LNCaP clone FGC (cell line): ENCODE measurements around the gene PDZRN3.

Experiments used
- DNase-seq: peaks from one replicate; pipeline ENCODE4 v3.0.0-alpha.2; 2011; ENCODE audit warnings: low read depth
- H3K4me3 ChIP-seq: 2 replicates; pipeline ENCODE4 v1.5.1; 2011; ENCODE audit warnings: mild to moderate bottlenecking, low read depth, low read length, control low read depth
- CTCF ChIP-seq: IDR thresholded peaks from 2 replicates; pipeline ENCODE4 v1.5.1; 2012; ENCODE audit warnings: mild to moderate bottlenecking; ENCODE audit not compliant: control insufficient read depth, insufficient read depth; ENCODE audit errors: extremely low read depth

The PDZRN3 gene

DNA sequence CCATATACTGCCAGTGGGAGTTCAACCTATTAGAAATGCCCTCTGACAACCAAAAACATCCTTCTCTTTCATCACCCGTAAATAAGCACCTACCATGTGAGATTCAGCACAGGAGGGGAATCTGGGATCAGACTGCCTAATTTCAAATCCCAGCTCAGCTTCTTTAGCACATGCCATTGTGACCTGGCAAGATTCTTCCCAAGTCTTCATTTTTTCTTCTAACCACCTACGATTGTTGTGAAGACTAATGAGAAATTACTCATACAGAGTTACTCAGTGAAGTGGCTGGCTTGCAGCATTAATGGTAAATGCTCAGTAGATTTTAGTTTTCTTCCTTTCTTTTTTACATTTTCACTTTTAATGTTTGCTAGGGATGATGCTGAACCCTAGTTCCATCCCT lies 176.7 kb downstream of the PDZRN3 start:
- no peak for TF ChIP-seq CTCF
- DNase-seq = no peak
- no peak overlapping the region for H3K4me3 ChIP-seq

DNA sequence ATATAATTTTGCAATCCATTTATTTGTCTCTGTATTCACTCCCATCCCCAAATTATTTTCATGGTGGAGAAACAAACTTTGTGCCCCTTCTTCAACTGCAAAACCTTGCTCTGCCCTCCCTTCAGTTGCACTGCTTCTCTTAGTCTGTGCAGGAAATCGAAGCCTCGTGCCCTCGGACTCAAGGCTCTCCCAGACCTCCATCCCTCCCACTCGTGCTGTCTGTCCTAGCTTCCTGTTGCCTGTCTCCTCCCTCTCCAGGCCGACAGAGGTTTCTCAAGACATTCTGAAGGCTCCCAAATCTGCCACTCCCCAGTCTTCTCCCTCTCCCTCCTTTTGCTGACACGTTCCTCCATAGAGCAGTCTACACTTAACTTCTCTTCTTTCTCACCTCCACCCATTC lies 177.6 kb downstream of the PDZRN3 start:
- DNase-seq = no peak
- H3K4me3 ChIP-seq = no peak overlapping the region
- no peak for TF ChIP-seq CTCF

DNA sequence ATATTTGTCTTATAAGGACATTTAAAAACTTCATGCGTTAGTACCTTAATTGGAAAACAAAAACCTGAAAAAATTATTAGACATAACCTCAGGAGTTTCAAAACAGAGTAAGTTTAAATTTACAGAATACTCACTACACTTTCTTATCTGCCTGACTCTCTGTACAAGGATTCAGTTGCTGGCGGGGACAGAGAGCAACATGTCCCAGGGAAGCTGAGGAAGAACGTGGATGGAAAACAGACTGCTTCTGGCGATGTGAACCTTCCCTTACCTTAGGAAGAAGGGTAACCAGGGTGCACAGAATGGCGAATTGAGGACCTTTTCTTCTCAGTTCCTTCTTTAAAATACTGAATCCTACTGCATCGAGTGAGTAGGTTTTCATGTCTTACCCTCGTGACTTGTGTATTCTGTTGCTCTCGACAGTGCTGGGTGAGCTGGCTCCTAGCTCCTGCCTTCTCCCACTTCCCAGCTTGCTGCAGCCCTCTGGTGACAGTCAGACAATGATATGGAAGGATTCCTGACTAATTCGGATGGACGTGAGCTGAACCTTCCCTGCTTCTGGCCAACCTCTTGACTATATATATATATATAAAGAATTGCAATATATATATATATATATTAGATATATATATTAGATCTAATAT lies 178.2 kb downstream of the PDZRN3 start:
- no peak for TF ChIP-seq CTCF
- no peak overlapping the region for H3K4me3 ChIP-seq
- DNase-seq = no peak

DNA sequence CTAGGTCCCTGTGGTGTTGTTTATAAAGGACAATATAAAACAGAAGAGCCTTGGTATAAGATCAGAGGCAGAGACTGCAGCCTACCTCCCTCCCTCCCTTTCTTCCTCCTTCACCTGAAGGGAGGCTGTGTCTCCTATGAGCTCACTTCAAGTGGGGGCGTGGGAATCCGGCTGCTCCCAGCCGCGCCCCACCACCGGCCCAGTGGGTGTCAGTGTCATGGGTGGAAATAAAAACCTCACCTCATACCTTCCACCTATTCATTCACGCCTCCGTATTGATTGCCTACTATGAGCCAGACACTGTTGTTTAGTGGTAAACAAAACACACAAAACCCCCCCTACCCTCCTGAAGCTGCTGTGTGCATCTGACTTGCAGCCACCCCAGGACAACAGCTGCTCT lies 181.9 kb downstream of the PDZRN3 start:
- H3K4me3 ChIP-seq = no peak overlapping the region
- no peak for TF ChIP-seq CTCF
- no peak for DNase-seq

GRCh38 chr3:73442152-73442551 lies 182.6 kb downstream of the PDZRN3 start:
- no peak overlapping the region for H3K4me3 ChIP-seq
- no peak for DNase-seq
- no peak for TF ChIP-seq CTCF

GRCh38 chr3:73437828-73438227 lies 186.9 kb downstream of the PDZRN3 start:
- DNase-seq = no peak
- H3K4me3 ChIP-seq = no peak overlapping the region
- TF ChIP-seq CTCF = no peak

GRCh38 chr3:73435055-73435454 lies 189.7 kb downstream of the PDZRN3 start:
- DNase-seq = no peak
- H3K4me3 ChIP-seq = no peak overlapping the region
- no peak for TF ChIP-seq CTCF
